NT2/D1 (cell line): ENCODE measurements around the gene ARGFX.

ENCODE experiments used
- SUZ12 ChIP-seq: IDR thresholded peaks from 2 replicates; pipeline ENCODE4 v1.6.1; 2011; ENCODE audit not compliant: insufficient read length, insufficient read depth; ENCODE audit errors: extremely low read depth
- ZNF274 ChIP-seq: IDR thresholded peaks from 2 replicates; pipeline ENCODE4 v1.6.1; 2011; ENCODE audit warnings: mild to moderate bottlenecking, low read depth, low read length

DNA sequence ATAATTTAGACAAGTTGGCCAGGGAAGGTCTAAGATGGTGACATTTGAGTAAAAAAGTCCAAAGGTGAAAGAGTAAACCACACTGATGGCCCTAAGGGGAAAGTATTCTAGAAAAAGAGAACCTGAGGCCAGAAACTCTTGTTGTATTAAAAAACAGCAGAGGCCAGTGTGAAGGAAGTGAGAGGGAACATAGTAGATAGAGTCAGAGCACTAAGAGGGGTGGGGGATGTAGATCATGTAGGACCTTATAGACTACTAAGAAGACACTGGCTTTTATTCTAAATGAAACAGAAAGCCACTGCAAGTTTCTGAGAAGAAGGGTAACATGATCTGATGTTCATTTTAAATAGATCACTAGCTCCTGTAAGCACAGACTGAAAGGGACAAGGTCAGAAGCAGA lies 36.5 kb upstream of the ARGFX start:
- TF ChIP-seq SUZ12: no peak
- no peak for TF ChIP-seq ZNF274
